Renal pelvis (tissue), 12 donors: ENCODE results near the gene CCL15. TPM values are rescaled to one million over a fixed set of nuclear protein-coding genes. Genes with fewer than 3 reads are reported as not detected.
"Not testable (repeated sequence)": the region's sequence is repeated elsewhere in the genome, so short reads cannot be mapped to it uniquely, and the experiment has no call there.

Experiments used
- DNase-seq: peaks from one replicate; pipeline ENCODE4 v3.0.0-alpha.2; 2013
- long read RNA-seq, 16 experiments: transcript quantifications; one replicate each; lab custom pipeline, GENCODE V29; 2026
- polyA plus RNA-seq, 3 donors: library from polyadenylated mRNA; unstranded; fragments of 120-200 nt; gene quantifications; one replicate each; pipeline ENCODE4 v1.2.1, GENCODE V29; 2013; ENCODE audit not compliant: insufficient read length in 3 of 3

The CCL15 gene
- 10 to 100 TPM in 1 of 3 donors, 1 to 10 TPM in 2; 5.2 to 10.5 (median 6.9) TPM for polyA plus RNA-seq
- long read RNA-seq, donor 1, transcript CCL15-204 (4 exons, 1,073 nt) = major isoform, 10 of 10 reads
- long read RNA-seq, donor 1, partial matches to known transcripts = 0 of 10 reads
- long read RNA-seq, donor 1, other reads (novel, unspliced or antisense) = 0 of 10 reads
- long read RNA-seq, donor 2, transcript CCL15-204 (4 exons, 1,073 nt) = major isoform, 9 of 9 reads
- long read RNA-seq, donor 2, partial matches to known transcripts = 0 of 9 reads
- long read RNA-seq, donor 2, other reads (novel, unspliced or antisense) = 0 of 9 reads
- long read RNA-seq, donor 3, partial matches to known transcripts = 0 of 1 reads
- long read RNA-seq, donor 3, other reads (novel, unspliced or antisense) = 0 of 1 reads
- long read RNA-seq, donor 4, transcript CCL15-204 (4 exons, 1,073 nt) = major isoform, 7 of 7 reads
- long read RNA-seq, donor 4, partial matches to known transcripts = 0 of 7 reads
- long read RNA-seq, donor 4, other reads (novel, unspliced or antisense) = 0 of 7 reads
- long read RNA-seq, donor 5, transcript CCL15-204 (4 exons, 1,073 nt) = major isoform, 6 of 6 reads
- long read RNA-seq, donor 5, partial matches to known transcripts = 0 of 6 reads
- long read RNA-seq, donor 5, other reads (novel, unspliced or antisense) = 0 of 6 reads
- long read RNA-seq, donor 6, partial matches to known transcripts = 0 of 4 reads
- long read RNA-seq, donor 6, other reads (novel, unspliced or antisense) = 0 of 4 reads
- long read RNA-seq, donor 7, transcript CCL15-204 (4 exons, 1,073 nt) = major isoform, 7 of 7 reads
- long read RNA-seq, donor 7, partial matches to known transcripts = 0 of 7 reads
- long read RNA-seq, donor 7, other reads (novel, unspliced or antisense) = 0 of 7 reads
- long read RNA-seq, donor 8, partial matches to known transcripts = 0 of 1 reads
- long read RNA-seq, donor 8, other reads (novel, unspliced or antisense) = 0 of 1 reads
- long read RNA-seq, donor 9, transcript CCL15-204 (4 exons, 1,073 nt) = major isoform, 9 of 9 reads
- long read RNA-seq, donor 9, partial matches to known transcripts = 0 of 9 reads
- long read RNA-seq, donor 9, other reads (novel, unspliced or antisense) = 0 of 9 reads
- long read RNA-seq, donor 10, transcript CCL15-204 (4 exons, 1,073 nt) = major isoform, 8 of 8 reads
- long read RNA-seq, donor 10, partial matches to known transcripts = 0 of 8 reads
- long read RNA-seq, donor 10, other reads (novel, unspliced or antisense) = 0 of 8 reads
- long read RNA-seq, donor 11, partial matches to known transcripts = 0 of 4 reads
- long read RNA-seq, donor 11, other reads (novel, unspliced or antisense) = 0 of 4 reads
- long read RNA-seq, donor 12, transcript CCL15-204 (4 exons, 1,073 nt) = major isoform, 11 of 11 reads
- long read RNA-seq, donor 12, partial matches to known transcripts = 0 of 11 reads
- long read RNA-seq, donor 12, other reads (novel, unspliced or antisense) = 0 of 11 reads
- long read RNA-seq, donor 13, partial matches to known transcripts = 0 of 2 reads
- long read RNA-seq, donor 13, other reads (novel, unspliced or antisense) = 0 of 2 reads
- long read RNA-seq, donor 14 = 0 reads
- long read RNA-seq, donor 15 = 0 reads
- long read RNA-seq, donor 16, transcript CCL15-204 (4 exons, 1,073 nt) = major isoform, 8 of 8 reads
- long read RNA-seq, donor 16, partial matches to known transcripts = 0 of 8 reads
- long read RNA-seq, donor 16, other reads (novel, unspliced or antisense) = 0 of 8 reads

- no peak for DNase-seq
These were observed at the start of gene CCL15 for GRCh38 chr17:36001110-36001771. TSS of gene CCL15 (minus strand) at chr17:36001553. CDS start at chr17:36001492, 61 bp downstream.

DNA sequence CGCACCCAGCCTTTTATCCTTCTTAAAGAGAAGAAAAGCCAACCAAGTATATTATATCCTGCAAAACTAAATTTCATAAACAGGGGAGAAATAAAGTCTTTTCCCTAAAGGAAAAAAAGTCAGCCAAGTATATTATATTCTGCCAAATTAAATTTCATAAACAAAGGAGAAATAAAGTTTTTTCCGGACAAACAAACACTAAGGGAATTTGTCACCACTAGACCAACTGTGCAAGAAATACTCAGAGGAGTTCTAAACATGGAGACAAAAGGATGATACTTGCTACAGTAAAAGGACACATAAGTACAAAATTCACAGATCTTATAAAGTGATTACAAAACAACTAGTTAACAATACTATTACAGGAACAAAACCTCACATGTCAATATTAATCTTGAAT is 48.3 kb upstream of the CCL15 start:
- no peak for DNase-seq

- DNase-seq = no peak
These were observed 46.7 kb upstream of the CCL15 start for GRCh38 chr17:36048066-36048465.

DNA sequence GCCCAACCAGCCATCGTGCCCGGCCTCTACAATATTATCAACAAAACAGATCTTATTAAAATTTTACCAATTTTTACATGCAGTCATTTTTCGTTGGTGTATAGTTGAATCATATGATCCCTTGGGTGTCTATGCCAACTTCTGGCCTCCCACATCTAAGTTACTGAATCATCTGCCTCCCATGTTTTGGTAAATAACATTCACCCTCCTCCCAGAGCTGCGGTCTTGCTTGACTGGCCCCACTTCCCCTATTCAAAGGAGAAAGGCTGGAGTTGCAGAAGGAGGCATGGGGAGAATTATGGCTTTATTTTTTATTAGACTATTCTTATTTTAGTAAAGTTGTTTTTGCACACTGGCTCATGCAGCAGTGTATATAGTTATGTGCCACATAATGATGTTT is 34.9 kb upstream of the CCL15 start:
- no peak for DNase-seq

DNA sequence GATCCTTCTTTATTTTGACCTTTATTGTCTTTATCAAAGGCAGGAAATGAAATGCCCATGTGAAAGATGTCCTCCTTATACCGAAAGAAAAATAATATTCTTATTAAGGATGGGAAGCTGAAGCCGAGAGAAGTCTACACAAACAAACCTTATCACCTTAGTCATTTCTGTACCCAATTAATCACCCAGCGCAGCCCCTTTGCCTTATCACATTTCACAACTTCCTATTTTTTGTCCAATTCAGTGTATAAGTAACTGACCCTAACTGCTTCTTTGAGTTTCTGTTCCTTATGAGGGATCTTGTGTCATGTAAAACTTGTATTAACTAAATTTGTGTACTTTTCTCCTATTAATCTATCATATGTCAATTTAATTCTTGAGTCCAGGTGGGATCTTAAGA is 32.8 kb upstream of the CCL15 start:
- no peak for DNase-seq

- no peak for DNase-seq
These were observed 29.6 kb upstream of the CCL15 start for GRCh38 chr17:36030956-36031355.

DNA sequence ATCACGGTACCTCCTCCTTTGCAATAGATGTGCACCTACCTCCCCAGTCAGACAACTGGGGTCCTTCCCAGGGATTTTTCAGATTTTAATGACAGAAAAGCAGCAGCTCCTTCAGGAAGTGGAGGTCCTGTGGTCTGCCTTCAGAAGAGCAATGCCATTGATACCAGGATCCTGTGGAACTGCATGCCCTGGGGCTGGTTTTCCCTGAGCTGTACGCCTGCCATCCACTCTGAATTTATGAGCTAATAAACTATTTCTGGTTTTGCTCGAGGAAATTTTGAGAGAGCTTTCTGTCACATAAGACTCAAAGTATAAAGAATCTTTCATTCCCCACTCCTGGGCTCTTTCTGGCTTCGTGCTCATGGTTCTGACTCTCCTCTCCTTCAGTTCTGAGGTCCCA is 26.4 kb upstream of the CCL15 start:
- DNase-seq = no peak

DNA sequence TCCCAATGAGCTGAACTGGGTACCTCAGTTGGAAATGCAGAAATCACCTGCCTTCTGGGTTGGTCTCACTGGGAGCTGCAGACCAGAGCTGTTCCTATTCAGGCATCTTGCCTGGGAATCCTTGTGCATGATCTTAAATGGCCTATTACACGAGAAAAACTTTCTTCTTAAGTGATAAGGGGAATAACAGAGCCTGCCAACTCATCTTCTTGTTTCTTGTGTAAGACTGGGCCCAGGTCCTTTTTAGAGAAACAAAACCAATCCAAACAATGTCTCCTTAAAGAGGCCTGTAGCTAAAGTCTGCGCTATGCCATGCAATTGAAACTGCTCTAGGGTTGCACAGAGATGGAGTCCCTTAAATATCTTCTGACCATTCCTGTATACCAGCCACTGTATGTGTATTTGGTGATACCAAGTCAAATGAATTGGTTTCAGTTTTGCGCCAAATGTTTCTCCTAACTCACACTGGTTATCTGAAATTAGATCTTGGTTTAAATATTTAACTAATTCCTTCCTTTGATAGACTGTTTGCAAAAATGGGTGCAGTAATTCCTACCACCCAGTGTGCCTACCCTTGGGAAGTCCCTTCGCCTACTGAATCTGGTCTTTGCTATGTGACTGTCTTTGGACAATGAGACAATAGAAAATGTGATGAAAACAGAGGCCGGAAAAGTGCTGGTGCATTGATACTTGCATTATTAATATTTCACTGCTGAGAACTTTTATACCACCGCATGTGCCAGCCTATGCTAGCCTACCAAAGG is 22.9 kb upstream of the CCL15 start:
- DNase-seq = no peak

GRCh38 chr17:36019423-36019822 is 18.1 kb upstream of the CCL15 start:
- no peak for DNase-seq

GRCh38 chr17:36017799-36018198 is 16.4 kb upstream of the CCL15 start, which contains the start of gene CCL23:
TSS of gene CCL23 (minus strand) at chr17:36017972. CDS start at chr17:36017897, 75 bp downstream.
- DNase-seq = no peak

GRCh38 chr17:36016555-36016954 is 15.2 kb upstream of the CCL15 start:
- DNase-seq = no peak

GRCh38 chr17:36015895-36016294 is 14.5 kb upstream of the CCL15 start:
- not testable (repeated sequence) for DNase-seq

DNA sequence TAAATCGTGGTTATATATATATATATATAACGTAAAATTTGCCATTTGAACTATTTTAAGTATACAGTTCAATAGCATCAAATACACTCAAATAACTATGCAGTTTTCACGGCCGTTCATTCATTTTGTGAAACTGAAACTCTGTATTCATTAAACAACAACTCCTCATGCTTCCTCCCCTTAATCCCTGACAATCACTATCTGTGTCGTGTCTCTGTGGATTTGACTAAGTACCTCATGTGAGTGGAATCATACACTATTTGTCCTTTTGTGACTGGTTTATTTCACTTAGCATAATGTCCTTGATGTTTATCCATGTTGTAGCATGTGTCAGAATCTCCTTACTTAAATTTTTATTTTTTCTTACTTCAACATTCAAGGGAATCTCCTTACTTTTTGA is 13.6 kb upstream of the CCL15 start:
- DNase-seq = no peak

GRCh38 chr17:36011201-36011600 is 9.8 kb upstream of the CCL15 start:
- no peak for DNase-seq

GRCh38 chr17:36008998-36009665 is 7.8 kb upstream of the CCL15 start:
- no peak for DNase-seq

DNA sequence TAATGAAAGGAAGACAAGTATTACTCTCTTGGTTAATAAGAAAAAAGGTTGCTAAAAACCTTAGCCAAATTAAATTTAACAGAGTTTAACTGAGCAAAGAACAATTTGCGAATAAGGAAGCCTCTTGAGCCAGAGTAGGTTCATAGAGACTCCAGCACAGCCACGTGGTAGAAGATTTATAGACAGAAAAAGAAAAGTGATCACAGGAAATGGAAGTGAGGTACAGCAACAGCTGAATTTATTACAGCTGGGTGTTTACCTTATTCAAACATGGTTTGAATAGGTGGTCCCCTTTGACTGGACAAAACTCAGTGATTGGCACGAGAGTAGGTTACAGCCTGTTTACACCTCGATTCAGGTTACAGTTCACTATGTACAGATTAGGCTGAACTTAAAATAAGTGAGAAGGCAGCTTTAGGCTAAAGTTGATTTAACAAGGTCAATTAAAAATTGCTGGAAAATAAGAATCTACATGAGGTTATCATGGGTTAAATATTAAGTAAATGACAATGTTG is 3.3 kb upstream of the CCL15 start:
- DNase-seq = peak; percentile 26

DNA sequence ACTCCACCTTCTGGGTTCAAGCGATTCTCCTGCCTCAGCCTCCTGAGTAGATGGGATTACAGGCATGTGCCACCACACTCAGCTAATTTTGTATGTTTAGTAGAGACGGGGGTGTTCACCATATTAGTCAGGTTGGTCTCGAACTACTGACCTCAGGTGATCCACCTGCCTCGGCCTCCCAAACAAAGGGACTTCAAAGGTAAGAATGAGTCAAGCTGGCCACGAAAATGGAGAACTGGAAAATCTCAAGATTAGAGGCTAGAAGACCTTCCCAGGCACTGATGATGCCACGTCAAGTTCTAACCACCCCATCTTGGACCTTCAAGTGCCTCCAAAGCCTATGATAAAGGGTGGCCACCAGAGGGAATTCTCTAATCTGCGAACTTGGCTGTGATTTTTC is 1.3 kb upstream of the CCL15 start:
- DNase-seq = no peak

GRCh38 chr17:36001862-36002603 is 680 bp upstream of the CCL15 start:
- peak; percentile 68 for DNase-seq
